DOHH2 (cell line): ENCODE measurements around the gene AMPD3.

Experiments used
- EZH2phosphoT487 ChIP-seq: fragments of 200-600 bp; sonication (generic); IDR thresholded peaks from 2 replicates; pipeline ENCODE4 v1.6.1; 2017; ENCODE audit warnings: borderline replicate concordance, mild to moderate bottlenecking, antibody characterized with exemption, low read length, moderate library complexity, mixed read lengths
- TF ChIP-seq, protein P1 (sequence below): fragments of 200-600 bp; sonication (generic); IDR thresholded peaks from one replicate; pipeline ENCODE4 v1.5.1; 2014; ENCODE audit warnings: antibody characterized with exemption, mild to moderate bottlenecking, low read depth, low read length; ENCODE audit not compliant: poor library complexity, severe bottlenecking

DNA sequence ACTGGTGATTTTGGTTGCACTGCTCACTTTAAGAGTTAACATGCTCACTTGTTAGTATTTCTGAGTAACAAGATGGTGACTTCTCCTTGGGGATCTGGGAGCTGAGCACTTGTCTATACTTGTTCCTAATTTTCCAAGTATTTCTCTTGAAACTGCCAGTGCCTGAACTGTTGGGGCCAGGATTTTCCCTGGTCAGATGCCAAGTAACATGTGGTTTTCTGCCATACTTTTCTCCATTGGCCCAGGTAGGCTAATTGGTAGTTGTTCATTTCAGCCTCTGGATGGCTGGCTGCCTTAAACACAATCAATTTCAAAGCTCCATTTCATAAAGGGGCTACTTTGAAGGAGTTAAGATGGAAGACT is 50.9 kb downstream of the AMPD3 start:
- TF ChIP-seq, protein P1, sequence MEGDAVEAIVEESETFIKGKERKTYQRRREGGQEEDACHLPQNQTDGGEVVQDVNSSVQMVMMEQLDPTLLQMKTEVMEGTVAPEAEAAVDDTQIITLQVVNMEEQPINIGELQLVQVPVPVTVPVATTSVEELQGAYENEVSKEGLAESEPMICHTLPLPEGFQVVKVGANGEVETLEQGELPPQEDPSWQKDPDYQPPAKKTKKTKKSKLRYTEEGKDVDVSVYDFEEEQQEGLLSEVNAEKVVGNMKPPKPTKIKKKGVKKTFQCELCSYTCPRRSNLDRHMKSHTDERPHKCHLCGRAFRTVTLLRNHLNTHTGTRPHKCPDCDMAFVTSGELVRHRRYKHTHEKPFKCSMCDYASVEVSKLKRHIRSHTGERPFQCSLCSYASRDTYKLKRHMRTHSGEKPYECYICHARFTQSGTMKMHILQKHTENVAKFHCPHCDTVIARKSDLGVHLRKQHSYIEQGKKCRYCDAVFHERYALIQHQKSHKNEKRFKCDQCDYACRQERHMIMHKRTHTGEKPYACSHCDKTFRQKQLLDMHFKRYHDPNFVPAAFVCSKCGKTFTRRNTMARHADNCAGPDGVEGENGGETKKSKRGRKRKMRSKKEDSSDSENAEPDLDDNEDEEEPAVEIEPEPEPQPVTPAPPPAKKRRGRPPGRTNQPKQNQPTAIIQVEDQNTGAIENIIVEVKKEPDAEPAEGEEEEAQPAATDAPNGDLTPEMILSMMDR = no peak
- TF ChIP-seq EZH2phosphoT487 = no peak
